HG02970 (cell line): Measurements from ENCODE around the gene EDAR.

Experiments
- ATAC-seq: cut with Tn5 transposase; IDR thresholded peaks from one replicate; pipeline ENCODE4 v1.9.1; 2021; ENCODE audit warnings: mild to moderate bottlenecking, moderate library complexity, moderate number of reproducible peaks; ENCODE audit not compliant: unreplicated experiment, low FRiP score

EDAR gene

DNA sequence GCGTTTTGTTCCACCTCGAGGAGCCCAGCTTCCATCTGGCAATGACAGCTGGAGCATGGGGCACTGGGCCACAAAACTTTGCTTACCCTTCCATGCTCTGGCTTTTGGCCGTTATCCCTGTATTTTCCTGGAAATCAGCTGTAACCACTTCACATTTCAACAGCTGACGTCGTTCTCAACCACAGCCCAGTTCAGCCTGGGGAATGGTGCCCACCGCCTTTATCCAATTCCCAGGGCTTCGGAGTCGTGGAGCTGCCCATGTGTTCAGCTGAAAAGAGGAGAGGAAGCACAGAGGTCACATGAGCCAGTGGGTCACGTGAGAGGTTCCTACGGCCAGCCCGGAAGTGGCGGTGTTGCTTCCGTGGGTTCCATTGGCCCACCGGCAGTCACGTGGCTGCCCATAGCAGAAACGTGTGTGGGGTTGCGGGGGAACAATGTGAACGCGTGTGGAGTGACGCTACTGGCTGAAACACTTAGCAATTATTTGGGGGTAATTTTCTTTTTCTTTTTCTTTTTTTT, 16.7 kb upstream of the EDAR start:
- ATAC-seq: no peak

GRCh38 chr2:109001201-109001600, 12.2 kb upstream of the EDAR start:
- no peak for ATAC-seq

- no peak for ATAC-seq
Observed at GRCh38 chr2:109000738-109001137, 11.7 kb upstream of the EDAR start.

- ATAC-seq: no peak
Observed at GRCh38 chr2:108998911-108999310, 9.9 kb upstream of the EDAR start.

DNA sequence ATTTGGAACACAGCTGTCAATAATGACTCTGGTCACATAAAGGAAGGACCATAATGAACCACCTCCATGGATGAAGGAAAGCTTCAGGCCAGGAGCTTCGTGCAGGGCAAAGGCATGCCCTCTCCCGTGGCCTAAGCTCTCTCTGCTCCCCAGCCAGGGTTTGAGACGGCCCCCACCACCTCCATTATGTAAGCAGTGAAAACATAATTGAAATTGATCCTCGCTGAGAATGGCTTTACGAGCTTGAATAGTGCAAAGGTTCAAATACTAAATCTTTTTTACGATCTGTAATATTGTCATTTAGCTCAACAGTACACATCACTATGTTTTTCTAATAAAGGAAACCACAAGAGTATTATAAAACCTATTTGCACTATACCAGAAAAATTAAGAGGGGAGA, 5.2 kb upstream of the EDAR start:
- ATAC-seq: no peak

GRCh38 chr2:108993095-108993937, 4.3 kb upstream of the EDAR start:
- no peak for ATAC-seq

DNA sequence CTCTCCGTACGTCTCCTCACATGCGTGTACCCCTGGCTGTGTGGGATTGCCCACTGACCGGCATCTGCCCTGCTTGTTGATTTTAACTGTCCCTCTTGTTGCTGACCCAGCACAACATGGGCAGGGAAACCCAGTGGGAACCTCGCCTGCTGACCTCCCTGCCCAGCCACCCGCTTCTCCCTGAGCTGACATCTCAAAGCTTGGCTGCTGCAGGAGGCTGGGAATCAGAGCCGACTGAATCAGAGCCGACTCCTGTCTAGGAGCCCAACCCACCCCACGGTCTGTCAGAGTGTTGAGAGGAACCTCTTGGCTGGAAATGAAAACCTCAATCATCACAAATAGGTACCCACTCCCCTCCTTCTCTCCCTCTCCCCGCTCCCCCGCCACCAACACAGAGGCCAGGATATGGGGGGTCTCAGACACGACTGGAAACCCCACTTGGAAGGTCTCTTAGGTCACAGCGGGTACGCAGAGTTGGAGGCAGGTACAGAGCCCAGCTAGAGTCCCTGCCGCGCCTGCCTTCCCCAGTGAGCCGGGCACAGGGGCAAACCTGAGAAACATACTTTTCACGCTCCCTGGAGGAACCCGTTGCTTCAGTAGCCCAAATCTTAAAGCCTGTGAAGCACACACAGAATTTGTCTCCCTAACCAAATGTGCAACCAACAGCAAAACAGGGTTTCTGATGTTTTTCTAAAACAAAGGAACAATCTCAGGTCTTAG, 784 bp downstream of the EDAR start:
- ATAC-seq: no peak

- ATAC-seq: no peak
Observed at GRCh38 chr2:108986916-108987510, 2.0 kb downstream of the EDAR start.

- no peak for ATAC-seq
Observed at GRCh38 chr2:108983610-108984009, 5.4 kb downstream of the EDAR start.

GRCh38 chr2:108983061-108983460, 6.0 kb downstream of the EDAR start:
- ATAC-seq: no peak

- no peak for ATAC-seq
Observed at GRCh38 chr2:108982259-108982679, 6.8 kb downstream of the EDAR start.

DNA sequence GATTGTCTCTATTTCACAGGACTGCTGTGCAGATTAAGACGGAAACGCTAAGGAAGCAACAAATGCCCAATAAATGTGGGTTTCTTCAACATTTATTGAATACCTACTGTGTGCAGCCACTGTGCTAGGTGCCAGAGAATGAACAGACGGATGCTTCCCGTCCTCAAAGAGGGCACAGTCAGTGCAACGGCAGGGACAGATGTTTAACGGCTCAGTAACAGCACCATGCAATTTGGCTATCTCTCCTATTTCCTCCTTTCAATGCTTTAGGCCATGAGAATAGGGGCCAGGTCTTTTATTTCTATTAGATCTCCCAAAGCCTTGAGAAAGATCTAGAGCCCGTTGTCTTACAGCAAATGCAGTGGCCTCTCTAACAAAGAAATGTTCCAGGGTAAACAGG, 7.2 kb downstream of the EDAR start:
- no peak for ATAC-seq

DNA sequence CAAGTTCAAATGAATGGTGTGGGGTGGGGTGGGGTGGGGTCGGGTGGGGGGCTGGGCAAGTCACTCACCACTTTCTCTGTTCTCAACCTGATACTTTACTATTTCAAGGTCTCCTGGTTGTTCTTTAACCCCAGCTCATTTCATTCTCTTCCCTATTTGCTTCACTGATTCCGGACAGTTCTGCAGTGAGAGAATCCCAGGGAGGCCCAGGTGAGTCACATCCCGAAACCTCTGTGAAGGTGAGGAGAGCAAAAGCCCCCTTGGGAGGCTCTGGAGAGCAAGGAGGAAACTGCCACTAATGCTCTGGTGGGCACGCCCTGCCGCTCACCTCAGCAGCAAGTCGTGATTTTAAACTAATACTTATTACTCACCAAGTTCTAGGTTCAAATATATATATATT, 8.9 kb downstream of the EDAR start:
- ATAC-seq: no peak

GRCh38 chr2:108979461-108979860, 9.6 kb downstream of the EDAR start:
- no peak for ATAC-seq

- no peak for ATAC-seq
Observed at GRCh38 chr2:108978709-108979111, 10.3 kb downstream of the EDAR start.

DNA sequence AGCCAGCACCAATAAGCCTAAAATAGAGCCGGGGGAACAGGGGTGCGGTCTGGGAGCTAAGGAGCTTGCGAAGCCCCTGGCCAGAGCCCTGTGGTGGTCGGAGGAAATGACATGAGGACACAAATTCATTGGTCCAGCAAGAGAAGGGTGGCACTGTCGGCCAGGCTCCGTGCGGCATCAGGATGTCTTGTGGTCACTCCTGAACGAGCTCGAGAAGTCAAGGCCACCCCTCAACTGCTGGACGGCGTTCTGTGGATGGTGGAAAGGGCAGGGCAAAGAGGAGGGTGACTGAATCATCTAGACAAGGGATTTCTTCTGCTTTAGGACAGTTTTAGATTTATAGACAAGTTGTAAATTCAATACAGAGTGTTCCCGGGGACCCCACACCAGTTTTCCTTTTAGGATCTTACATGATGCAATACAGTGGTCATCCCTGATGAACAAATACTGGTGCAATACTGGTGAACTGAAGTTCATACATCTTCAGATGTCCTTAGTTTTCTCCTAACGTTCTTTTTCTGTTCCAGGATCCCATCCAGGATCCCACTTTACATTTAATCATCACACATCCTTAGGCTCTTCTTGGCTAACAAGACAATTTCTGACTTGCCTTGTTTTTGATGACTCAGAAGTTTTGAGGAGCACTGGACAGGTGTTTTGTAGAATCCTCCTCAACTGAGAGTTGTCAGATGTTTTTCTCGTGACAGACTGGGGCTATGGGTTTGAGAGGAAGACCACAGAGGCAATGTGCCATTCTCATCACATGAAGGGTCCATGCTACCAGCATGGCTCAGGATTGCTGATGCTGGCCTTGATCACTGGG, 13.2 kb downstream of the EDAR start:
- ATAC-seq: no peak

DNA sequence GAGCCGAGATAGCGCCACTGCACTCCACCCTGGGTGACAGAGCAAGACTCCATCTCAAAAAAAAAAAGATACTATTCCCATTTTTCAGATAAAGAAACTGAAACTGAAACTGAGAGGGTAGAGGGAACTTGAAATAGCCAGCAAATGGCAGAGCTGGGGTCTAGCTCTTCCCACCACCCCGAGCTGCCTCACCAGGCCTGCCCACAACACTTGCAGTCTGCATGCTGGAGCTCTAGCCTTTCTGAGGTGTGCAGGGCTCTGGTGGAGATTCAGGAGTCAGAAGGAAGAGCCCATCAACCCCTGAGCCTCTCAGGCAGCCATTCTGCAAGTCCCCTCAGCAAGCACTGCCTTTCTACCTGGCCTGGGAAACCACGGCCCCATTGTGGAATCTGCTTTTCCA, 14.3 kb downstream of the EDAR start:
- no peak for ATAC-seq

DNA sequence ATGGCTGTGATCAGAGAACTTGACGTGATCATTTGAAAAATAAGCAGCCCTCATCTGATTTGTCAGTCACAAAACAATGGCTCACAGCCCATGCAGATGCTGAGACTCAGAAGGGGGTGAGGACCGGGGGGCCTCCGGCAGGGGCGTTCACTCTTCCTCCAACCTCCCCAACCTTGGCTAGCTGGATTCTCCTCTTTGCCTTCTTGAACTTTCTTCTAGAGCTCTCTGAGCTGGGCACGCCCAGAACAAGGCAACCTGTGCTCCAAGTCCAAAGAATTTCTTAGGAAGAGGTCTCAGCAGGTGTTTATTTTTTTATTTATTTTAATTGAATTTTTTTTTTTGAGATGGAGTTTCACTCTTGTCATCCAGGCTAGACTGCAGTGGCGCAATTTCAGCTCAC, 16.4 kb downstream of the EDAR start:
- no peak for ATAC-seq

DNA sequence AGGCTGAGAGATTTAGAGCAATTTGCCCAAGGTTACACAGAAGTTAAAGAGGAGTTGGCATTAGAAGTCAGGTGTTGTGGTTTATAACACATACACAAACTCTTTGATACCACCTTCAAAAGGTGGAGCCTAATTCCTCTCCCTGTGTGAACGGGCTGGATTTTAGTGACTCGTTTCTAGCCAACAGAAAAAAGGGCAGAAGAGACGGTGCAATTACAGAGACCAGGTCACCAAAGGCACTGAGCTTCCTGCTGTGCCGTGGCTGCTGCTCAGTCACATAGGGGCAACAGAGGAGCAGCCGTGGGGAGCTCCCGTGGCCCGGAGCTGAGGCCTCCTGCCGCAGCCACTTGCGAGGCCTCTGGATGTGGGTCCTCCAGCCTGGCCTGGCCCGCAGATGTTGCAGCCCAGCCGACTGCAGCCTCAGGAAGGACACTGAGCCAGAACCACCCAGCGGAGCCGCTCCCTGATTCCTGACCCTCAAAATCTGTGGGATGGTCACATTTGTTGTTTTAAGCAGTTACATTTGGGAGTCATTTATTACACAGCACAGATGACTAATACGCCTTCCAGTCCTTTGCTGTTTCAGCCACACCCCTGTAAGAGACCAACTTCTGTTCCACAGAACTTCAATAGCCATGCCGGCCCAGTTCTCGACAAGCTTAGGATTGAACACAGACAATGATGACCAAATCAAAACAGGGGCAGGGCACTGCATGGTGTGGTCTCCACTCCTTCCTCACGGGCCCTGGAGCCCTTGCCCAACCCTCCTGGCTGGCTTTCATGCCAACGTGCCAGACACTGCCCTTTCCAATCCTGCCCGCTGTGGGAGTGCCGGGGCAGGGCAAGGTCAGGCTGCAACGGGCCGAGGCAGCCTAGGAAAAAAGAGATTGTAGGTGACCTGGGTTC, 17.1 kb downstream of the EDAR start:
- ATAC-seq: no peak
